ENCODE data around the gene ADSS1.

Gene ADSS1

GRCh38 chr14:104751539-104752422, 27.8 kb downstream of the ADSS1 start:
- DNase-seq, result no peak

GRCh38 chr14:104752423-104752734, 28.4 kb downstream of the ADSS1 start:
- no peak for DNase-seq

- DNase-seq, result peak; percentile 99
These were observed 28.9 kb downstream of the ADSS1 start, which contains the start of gene SIVA1 for GRCh38 chr14:104752735-104753527. Gene SIVA1 (plus strand): TSS chr14:104753147. CDS start chr14:104753202, 55 bp downstream.

- no peak for DNase-seq
These were observed 29.6 kb downstream of the ADSS1 start for GRCh38 chr14:104753528-104754212.

- no peak for DNase-seq
These were observed 30.3 kb downstream of the ADSS1 start for GRCh38 chr14:104754213-104754851.

DNA sequence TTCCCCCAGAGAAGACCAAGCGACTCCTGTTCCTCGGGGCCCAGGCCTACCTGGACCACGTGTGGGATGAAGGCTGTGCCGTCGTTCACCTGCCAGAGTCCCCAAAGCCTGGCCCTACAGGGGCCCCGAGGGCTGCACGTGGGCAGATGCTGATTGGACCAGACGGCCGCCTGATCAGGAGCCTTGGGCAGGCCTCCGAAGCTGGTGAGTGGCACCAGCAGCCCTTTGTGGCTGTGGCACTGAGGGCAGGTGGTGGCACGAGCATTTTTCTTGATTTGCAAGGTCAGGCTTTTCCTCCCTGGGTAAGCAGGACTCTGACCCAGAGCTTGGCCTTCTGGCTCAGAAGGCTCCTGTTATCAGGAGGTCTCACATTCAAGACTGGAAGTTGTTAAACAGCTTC, 31.6 kb downstream of the ADSS1 start:
- DNase-seq, result no peak

GRCh38 chr14:104756477-104757237, 32.6 kb downstream of the ADSS1 start:
- no peak for DNase-seq

- DNase-seq, result no peak
These were observed 33.2 kb downstream of the ADSS1 start for GRCh38 chr14:104757238-104757585.

DNA sequence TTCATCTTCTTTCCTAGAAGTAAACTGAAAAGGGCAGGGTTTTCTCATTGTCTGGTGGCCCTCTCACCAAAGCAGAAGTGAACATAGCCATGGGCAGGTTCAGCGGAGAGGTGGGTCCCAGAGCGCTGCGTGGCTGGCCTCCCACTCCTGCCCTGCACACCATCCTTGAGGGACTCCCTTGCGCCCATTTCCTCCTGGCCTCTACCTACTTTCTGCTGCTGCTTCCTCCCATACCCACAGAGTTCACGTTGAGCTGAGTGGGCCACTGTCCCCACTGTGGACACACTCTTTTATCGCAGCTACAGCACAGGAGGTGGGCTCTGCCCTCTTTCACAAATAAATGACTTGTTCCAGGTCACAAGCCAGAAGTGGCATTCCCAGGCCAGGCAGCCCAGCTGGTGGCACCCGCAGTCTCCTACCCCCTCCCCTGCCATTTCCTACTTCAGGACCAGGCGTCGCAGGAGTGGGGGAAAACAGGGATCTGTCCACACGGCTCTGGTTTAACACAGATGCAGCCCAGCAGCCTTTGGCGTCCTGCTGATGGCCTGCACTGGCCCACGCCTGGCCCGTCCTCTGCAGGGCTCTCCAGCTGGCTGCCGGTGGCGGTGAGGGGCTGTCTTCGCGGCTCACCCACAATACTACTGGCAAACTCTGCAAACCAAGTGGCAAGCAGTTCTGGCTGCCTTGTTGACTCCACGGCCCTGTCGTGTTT, 33.8 kb downstream of the ADSS1 start:
- DNase-seq, result no peak

- DNase-seq, result no peak
These were observed 35.2 kb downstream of the ADSS1 start for GRCh38 chr14:104758981-104759969.

DNA sequence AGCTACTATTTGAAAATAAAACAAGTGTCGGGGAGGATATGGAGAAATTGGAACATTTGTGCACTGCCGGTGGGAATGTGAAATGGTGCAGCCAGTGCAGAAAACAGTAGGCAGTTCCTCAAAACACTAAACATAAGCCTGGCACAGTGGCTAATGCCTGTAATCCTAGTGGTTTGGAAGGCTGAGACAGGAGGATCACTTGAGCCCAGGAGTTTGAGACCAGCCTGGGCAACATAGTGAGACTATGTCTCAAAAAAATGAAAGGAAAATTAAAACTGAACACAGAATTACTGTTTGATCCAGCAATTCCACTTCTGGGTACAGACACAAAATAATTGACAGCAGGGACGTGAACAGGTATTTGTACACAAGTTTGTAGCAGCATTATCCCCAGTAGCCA, 41.5 kb downstream of the ADSS1 start:
- DNase-seq, result no peak

DNA sequence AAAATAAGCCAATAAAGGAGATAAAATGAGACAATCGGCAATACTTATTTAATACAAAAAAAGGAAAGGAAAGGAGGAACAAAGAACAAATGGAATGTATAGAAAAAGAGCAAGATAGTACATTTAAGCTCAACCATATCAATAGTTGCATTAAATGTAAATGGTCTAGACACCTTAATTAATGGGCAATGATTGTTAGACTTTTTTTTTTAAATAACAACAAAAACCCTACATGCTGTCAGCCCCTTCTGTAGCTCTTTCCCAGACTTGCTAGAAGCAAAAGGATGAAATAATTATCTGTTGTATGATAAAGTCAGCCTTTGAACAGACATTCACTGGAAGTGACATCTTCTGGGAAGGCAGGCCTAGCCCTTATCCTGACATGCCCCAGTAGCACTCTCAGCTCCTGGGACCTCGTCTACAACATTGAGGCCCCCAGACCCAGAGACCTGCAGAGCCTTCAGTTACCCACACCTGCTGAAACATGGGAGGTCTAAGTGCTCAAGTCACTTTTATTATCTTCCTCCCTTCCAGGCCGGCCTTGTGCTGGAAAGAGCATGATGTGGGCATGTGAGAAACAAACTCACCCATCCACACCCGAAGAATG, 42.3 kb downstream of the ADSS1 start:
- no peak for DNase-seq

- no peak for DNase-seq
These were observed 43.0 kb downstream of the ADSS1 start for GRCh38 chr14:104766863-104767633.

GRCh38 chr14:104767634-104767918, 43.5 kb downstream of the ADSS1 start:
- DNase-seq, result no peak

- peak; percentile 78 for DNase-seq
These were observed 44.7 kb downstream of the ADSS1 start for GRCh38 chr14:104768437-104769323.

DNA sequence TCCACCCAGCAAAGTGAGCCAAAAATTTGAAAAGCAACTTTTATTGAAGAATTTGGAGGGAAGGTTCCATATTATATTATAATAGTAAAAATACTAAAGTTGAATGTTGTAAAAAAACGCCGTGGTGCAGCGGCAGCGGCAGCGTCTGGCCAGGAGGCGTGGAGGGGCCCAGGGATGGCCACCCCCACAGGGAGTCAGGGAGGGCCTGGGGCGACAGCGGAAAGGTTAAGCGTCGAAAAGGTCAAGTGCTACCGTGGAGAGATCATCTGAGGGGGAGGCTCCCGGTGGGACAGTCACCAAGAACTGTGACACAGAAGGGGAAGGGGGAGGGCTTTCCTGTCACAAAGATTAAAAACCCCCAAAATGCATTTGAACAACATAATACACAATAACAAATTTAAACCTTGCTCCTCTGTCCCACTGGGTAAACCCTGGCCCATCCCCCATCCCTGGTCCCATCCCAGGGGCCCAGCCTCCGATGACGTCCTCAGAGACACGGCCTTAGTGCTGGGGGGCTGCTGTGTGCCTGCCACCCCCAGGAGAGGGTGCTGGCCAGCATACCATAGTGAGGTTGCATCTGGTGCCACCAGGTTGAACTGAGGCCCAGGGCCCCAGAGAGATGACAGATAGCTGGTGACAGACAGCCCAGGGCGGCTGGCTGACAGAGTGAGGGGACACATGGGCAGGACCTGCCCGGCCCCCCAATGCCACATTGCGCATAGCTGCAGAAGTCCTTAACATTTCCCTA, 45.5 kb downstream of the ADSS1 start:
- no peak for DNase-seq

DNA sequence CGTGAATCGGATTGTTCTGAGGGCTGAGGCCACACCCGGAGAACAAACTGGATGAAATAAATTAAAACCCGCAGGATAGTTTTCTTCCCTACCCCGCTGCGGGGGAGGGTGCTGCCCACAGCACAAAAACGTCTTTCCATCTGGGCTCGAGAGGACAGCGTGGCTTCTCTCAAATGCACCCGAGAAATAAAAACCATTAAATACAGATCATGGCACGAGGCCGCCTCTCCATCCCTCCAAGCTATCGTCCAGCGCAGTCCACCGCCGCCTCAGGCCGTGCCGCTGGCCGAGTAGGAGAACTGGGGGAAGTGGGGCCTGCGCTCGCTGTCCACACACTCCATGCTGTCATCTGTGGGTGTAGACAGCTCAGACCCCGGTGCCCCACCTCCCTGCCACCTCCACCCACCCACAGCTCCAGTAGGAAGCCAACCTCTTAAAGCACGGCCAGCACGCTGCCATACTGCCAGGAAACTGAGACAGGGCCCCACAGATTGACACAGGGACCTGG, 46.1 kb downstream of the ADSS1 start:
- DNase-seq, result no peak
